ENCODE data around the gene ZCCHC4. TPM values are rescaled to one million over a fixed set of nuclear protein-coding genes. Genes with fewer than 3 reads are reported as not detected.

ZCCHC4 gene
- total and polyA plus RNA-seq, 2 experiments from 2014 or later = 4.7 to 9.1 TPM

- TF ChIP-seq CTCF (IDR thresholded peaks at IDR 0.05; ENCODE audit: poor library complexity) (no peak), EZH2phosphoT487 (IDR thresholded peaks at IDR 0.05; ENCODE audit: low read depth, severe bottlenecking, unreplicated experiment) (no peak)
- no peak for DNase-seq (ENCODE audit: low spot score)
- Histone ChIP-seq H3K4me3 (no peak overlapping the region), H3K27ac (no peak overlapping the region), H3K4me1 (ENCODE audit: insufficient read depth) (no peaks in the 10 kb centered on the region), H4K20me1 (ENCODE audit: insufficient read depth, poor library complexity, severe bottlenecking) (no peaks in the 10 kb centered on the region), H3K79me2 (no peaks in the 10 kb centered on the region), H3K9me3 (ENCODE audit: low read depth) (no peaks in the 10 kb centered on the region), H3K4me2 (no peak overlapping the region), H2AFZ (no peak overlapping the region), H3K36me3 (replicated peaks; ENCODE audit: insufficient read depth, low read depth) (no peaks in the 10 kb centered on the region), H3K9me2 (replicated peaks; ENCODE audit: insufficient read depth) (no peaks in the 10 kb centered on the region), H3K27me3 (no peaks in the 10 kb centered on the region)
- 88% methylated on average over 9 of the region's 9 CpGs for WGBS (ENCODE audit: low lambda C conversion rate, missing lambda C conversion rate)
Observed at GRCh38 chr4:25302626-25303025, 9.9 kb upstream of the ZCCHC4 start.

- Histone ChIP-seq H2AFZ (no peak overlapping the region), H3K27me3 (no peaks in the 10 kb centered on the region), H3K9me2 (replicated peaks; ENCODE audit: insufficient read depth) (no peaks in the 10 kb centered on the region), H4K20me1 (ENCODE audit: insufficient read depth, poor library complexity, severe bottlenecking) (no peaks in the 10 kb centered on the region), H3K9me3 (ENCODE audit: low read depth) (no peaks in the 10 kb centered on the region), H3K4me3 (no peak overlapping the region), H3K4me2 (no peak overlapping the region), H3K36me3 (replicated peaks; ENCODE audit: insufficient read depth, low read depth) (no peaks in the 10 kb centered on the region), H3K4me1 (ENCODE audit: insufficient read depth) (no peaks in the 10 kb centered on the region), H3K27ac (no peak overlapping the region), H3K79me2 (no peaks in the 10 kb centered on the region)
- 93% methylated on average over 3 of the region's 3 CpGs for WGBS (ENCODE audit: low lambda C conversion rate, missing lambda C conversion rate)
- no peak for DNase-seq (ENCODE audit: low spot score)
- TF ChIP-seq CTCF (IDR thresholded peaks at IDR 0.05; ENCODE audit: poor library complexity) (no peak), EZH2phosphoT487 (IDR thresholded peaks at IDR 0.05; ENCODE audit: low read depth, severe bottlenecking, unreplicated experiment) (no peak), EZH2 (IDR thresholded peaks at IDR 0.05; ENCODE audit: borderline replicate concordance) (no peak)
Observed at GRCh38 chr4:25303578-25303977, 9.0 kb upstream of the ZCCHC4 start.

- no peak overlapping the region for H3K4me2 ChIP-seq
Observed at GRCh38 chr4:25306518-25307057, 6.0 kb upstream of the ZCCHC4 start.

More at GRCh38 chr4:25306518-25307057, 6.0 kb upstream of the ZCCHC4 start:
- no peaks in the 10 kb centered on the region for H3K36me3 ChIP-seq (replicated peaks; ENCODE audit: insufficient read depth, low read depth)
- no peak overlapping the region for H3K27ac ChIP-seq
- no peaks in the 10 kb centered on the region for H3K27me3 ChIP-seq
- no peaks in the 10 kb centered on the region for H3K79me2 ChIP-seq
- no peak overlapping the region for H2AFZ ChIP-seq
- no peak for DNase-seq (ENCODE audit: low spot score)
- no peaks in the 10 kb centered on the region for H3K9me2 ChIP-seq (replicated peaks; ENCODE audit: insufficient read depth)
- no peak overlapping the region for H3K4me3 ChIP-seq
- TF ChIP-seq EZH2phosphoT487 (IDR thresholded peaks at IDR 0.05; ENCODE audit: low read depth, severe bottlenecking, unreplicated experiment) (no peak), EZH2 (IDR thresholded peaks at IDR 0.05; ENCODE audit: borderline replicate concordance) (no peak), CTCF (IDR thresholded peaks at IDR 0.05; ENCODE audit: poor library complexity) (no peak)
- no peaks in the 10 kb centered on the region for H4K20me1 ChIP-seq (ENCODE audit: insufficient read depth, poor library complexity, severe bottlenecking)
- H3K9me3 ChIP-seq (ENCODE audit: low read depth) = no peaks in the 10 kb centered on the region
- 72% methylated on average over 4 of the region's 4 CpGs for WGBS (ENCODE audit: low lambda C conversion rate, missing lambda C conversion rate)
- no peaks in the 10 kb centered on the region for H3K4me1 ChIP-seq (ENCODE audit: insufficient read depth)
